Rectal smooth muscle tissue (tissue), 1 donor: Measurements from ENCODE around the gene TPRG1.

Experiments used
- H3K27ac ChIP-seq: one replicate; pipeline ENCODE4 v1.7.0; 2013; ENCODE audit warnings: low read depth, low read length, inconsistent platforms
- H3K27me3 ChIP-seq: one replicate; pipeline ENCODE4 v1.7.0; 2013; ENCODE audit warnings: low read length; ENCODE audit not compliant: control insufficient read depth, insufficient read depth
- H3K36me3 ChIP-seq: one replicate; pipeline ENCODE4 v1.7.0; 2013; ENCODE audit warnings: low read length; ENCODE audit not compliant: control insufficient read depth, insufficient read depth
- H3K4me1 ChIP-seq: one replicate; pipeline ENCODE4 v1.7.0; 2013; ENCODE audit warnings: low read length; ENCODE audit not compliant: control insufficient read depth, insufficient read depth
- H3K4me3 ChIP-seq: one replicate; pipeline ENCODE4 v1.7.0; 2013; ENCODE audit warnings: low read length
- H3K9ac ChIP-seq: one replicate; pipeline ENCODE4 v1.7.0; 2013; ENCODE audit warnings: low read length

Gene TPRG1

GRCh38 chr3:189339996-189340395 lies 168.2 kb downstream of the TPRG1 start:
- H3K27me3 ChIP-seq = no peaks in the 10 kb centered on the region

GRCh38 chr3:189340680-189341460 lies 169.1 kb downstream of the TPRG1 start:
- no peak overlapping the region for H3K4me3 ChIP-seq
- no peak overlapping the region for H3K9ac ChIP-seq
- H3K4me1 ChIP-seq = no peaks in the 10 kb centered on the region
- H3K27ac ChIP-seq = no peak overlapping the region
- no peaks in the 10 kb centered on the region for H3K36me3 ChIP-seq
- no peaks in the 10 kb centered on the region for H3K27me3 ChIP-seq

More at GRCh38 chr3:189339996-189340395, 168.2 kb downstream of the TPRG1 start:
- no peaks in the 10 kb centered on the region for H3K36me3 ChIP-seq
- H3K27ac ChIP-seq = no peak overlapping the region
- no peaks in the 10 kb centered on the region for H3K4me1 ChIP-seq
- no peak overlapping the region for H3K4me3 ChIP-seq
- H3K9ac ChIP-seq = no peak overlapping the region

DNA sequence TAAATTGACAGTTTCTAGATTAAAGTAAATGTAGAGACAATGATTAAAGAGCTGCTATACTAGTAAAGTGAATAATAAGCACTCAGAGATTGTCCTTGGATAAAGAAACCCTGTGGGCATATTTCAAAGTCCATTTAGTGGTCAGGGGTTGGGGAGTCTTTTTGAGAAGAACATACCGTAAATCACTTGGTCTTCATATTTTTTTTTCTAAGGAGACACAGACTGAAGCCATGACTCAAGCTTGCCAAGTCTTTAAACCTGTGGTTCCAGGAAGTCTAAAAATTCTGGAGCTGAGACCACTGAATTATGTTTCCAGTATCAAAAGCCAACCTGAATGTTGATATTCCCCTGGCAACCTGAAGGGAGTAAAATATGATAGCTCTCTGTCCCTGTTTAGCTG lies 171.0 kb downstream of the TPRG1 start:
- no peaks in the 10 kb centered on the region for H3K27me3 ChIP-seq
- H3K4me1 ChIP-seq = no peaks in the 10 kb centered on the region
- H3K27ac ChIP-seq = no peak overlapping the region
- no peak overlapping the region for H3K4me3 ChIP-seq
- H3K36me3 ChIP-seq = no peaks in the 10 kb centered on the region
- H3K9ac ChIP-seq = no peak overlapping the region

DNA sequence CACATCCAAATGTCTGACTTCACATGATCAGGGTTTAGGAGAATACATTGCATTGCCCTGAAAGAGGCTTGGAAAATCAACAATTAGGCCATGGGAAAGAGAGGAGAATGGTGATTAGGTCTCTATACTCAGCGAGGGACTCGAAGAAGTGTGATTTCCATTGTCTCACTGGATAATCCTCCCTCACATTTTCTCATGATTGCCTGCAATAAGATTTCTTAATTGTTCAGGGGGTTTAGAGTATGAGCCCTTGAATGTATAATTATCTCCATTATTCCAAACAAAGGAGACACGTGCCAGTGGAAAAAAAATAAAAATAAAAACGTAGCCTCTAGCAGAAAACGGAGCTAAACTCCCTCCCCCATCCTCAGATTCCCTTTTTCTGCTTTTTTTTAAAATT lies 173.2 kb downstream of the TPRG1 start:
- Histone ChIP-seq H3K4me3 (no peak overlapping the region), H3K27me3 (no peaks in the 10 kb centered on the region), H3K27ac (no peak overlapping the region), H3K4me1 (no peaks in the 10 kb centered on the region), H3K9ac (no peak overlapping the region), H3K36me3 (no peaks in the 10 kb centered on the region)

DNA sequence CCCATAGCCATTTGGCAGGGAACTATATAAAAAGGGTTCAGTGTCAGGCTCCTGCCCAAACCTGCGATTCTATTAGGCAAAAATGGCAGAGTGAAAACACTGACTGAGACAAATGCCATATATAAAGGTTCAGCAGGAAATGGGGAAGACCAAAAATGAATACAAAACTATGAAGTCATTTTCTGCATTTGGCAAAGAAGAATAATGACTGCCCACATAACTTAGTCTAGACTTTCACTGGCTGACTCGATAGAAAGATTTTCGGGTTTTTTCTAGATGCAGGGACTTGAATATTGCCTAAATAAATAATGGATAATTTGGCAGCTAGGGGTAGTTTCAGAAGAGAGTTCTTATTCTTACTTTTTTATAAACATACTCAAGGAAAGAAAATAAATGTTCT lies 178.0 kb downstream of the TPRG1 start:
- H3K27me3 ChIP-seq = no peaks in the 10 kb centered on the region

GRCh38 chr3:189353318-189353965 lies 181.7 kb downstream of the TPRG1 start:
- Histone ChIP-seq H3K9ac (no peak overlapping the region), H3K27ac (no peak overlapping the region), H3K4me1 (no peaks in the 10 kb centered on the region), H3K36me3 (no peaks in the 10 kb centered on the region), H3K4me3 (no peak overlapping the region), H3K27me3 (no peaks in the 10 kb centered on the region)

More for the DNA sequence above, 178.0 kb downstream of the TPRG1 start:
- H3K27ac ChIP-seq = no peak overlapping the region
- no peak overlapping the region for H3K9ac ChIP-seq
- H3K4me1 ChIP-seq = no peaks in the 10 kb centered on the region
- H3K36me3 ChIP-seq = no peaks in the 10 kb centered on the region
- no peak overlapping the region for H3K4me3 ChIP-seq

DNA sequence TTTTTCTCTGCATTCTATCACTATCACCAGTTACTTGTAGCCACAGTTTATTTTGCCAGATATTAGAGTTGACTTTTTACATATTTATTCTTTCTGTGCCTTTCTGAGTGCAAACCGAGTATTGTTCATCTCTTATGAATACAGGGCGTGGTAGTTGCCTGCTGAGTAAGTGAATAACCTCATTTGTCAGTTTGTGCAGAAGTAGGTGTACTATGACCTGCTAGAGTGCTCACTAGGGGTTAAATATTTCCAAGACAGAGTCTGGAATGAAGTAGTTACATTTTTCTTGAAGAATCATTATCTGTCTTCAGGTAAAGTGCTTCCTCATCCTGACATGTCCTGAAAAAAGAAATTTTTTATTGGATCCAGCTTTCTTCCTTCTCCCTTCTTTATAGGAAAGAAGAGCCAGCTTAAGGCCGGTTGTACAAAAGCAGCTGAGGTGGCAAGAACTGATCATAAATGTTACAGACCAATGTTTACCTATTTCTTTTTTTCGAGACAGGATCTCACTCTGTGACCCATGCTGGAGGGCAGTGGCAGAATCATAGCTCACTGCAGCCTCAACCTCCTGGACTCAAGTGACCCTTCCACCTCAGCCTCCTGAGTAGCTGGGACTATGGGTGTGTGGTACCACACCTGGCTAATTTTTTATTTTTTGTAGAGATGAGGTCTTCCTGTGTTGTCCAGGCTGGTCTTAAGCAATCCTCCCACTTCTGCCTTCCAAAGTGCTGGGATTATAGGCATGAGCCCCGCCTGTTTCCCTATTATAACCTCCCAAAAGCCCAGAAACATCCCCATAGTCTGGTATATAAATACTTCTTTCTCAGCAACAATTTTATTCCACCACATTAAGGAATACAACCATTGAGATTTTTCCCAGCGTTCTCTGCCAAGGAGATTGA lies 182.5 kb downstream of the TPRG1 start:
- Histone ChIP-seq H3K4me3 (no peak overlapping the region), H3K4me1 (no peaks in the 10 kb centered on the region), H3K27ac (no peak overlapping the region), H3K9ac (no peak overlapping the region), H3K36me3 (no peaks in the 10 kb centered on the region), H3K27me3 (no peaks in the 10 kb centered on the region)

GRCh38 chr3:189355115-189355480 lies 183.3 kb downstream of the TPRG1 start:
- Histone ChIP-seq H3K36me3 (no peaks in the 10 kb centered on the region), H3K27me3 (no peaks in the 10 kb centered on the region), H3K9ac (no peak overlapping the region), H3K4me1 (no peaks in the 10 kb centered on the region), H3K4me3 (no peak overlapping the region), H3K27ac (no peak overlapping the region)

- no peak overlapping the region for H3K27ac ChIP-seq
- no peaks in the 10 kb centered on the region for H3K27me3 ChIP-seq
- no peak overlapping the region for H3K4me3 ChIP-seq
- H3K4me1 ChIP-seq = no peaks in the 10 kb centered on the region
- no peaks in the 10 kb centered on the region for H3K36me3 ChIP-seq
- no peak overlapping the region for H3K9ac ChIP-seq
These were observed 183.9 kb downstream of the TPRG1 start for GRCh38 chr3:189355481-189356201.

DNA sequence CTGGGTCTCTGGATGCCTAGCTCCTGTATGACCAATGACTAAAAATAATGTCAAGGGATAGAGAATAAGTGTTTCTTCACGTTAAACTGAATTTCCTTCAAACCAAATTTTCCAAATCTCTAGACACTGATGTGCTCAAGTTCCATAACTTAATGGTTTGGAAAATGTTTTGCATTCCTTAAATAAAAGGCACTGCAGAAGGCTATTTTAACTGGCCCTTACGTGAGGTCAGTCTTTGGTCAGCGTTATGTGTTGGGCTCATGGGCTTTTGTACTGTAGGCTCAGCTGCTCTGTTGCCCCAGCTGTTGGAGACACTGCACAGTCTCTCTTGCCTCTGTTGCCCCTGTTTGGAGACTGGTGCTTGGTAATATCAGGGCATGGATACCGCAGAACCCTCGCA lies 188.5 kb downstream of the TPRG1 start:
- no peak overlapping the region for H3K27ac ChIP-seq
- no peak overlapping the region for H3K9ac ChIP-seq
- H3K27me3 ChIP-seq = no peaks in the 10 kb centered on the region
- H3K4me1 ChIP-seq = no peaks in the 10 kb centered on the region
- no peak overlapping the region for H3K4me3 ChIP-seq
- no peaks in the 10 kb centered on the region for H3K36me3 ChIP-seq

DNA sequence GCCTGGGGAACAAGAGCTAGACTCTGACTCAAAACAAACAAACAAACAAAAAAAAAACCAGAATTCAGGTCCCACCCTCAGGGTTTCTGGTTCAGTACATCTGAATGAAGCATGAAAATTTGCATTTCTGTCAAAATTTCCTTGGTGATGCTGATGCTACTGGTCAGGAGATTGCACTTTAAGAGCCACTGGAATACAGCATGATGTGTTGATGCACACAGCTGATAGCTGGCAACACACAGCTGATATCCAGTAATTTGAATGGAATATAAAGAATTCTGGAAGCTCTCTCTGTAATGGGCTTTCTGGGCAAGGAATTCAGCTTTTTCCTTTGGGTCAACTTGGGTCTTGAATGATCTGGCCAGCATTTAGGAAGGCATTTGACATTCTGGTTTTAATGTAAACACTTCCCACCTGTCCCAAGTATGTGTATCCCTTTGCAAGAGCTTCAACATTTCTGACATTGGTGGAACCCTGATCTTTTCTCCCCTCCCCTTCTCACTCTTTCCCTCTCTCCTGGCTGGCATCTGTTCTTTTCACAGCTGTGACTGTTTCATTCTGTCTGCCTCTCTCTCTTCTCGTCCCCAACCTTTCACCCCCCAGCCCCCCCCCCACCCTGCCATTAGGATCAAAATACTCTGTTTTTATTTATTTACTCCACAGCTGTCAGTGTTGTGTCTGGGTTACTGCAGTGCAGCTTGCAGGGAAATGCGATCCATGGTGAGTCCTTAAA lies 189.5 kb downstream of the TPRG1 start:
- no peaks in the 10 kb centered on the region for H3K27me3 ChIP-seq
- no peaks in the 10 kb centered on the region for H3K36me3 ChIP-seq
- H3K4me3 ChIP-seq = no peak overlapping the region
- H3K4me1 ChIP-seq = no peaks in the 10 kb centered on the region
- no peak overlapping the region for H3K9ac ChIP-seq
- no peak overlapping the region for H3K27ac ChIP-seq
